Calu3 (cell line): Measurements from ENCODE around the gene SRCAP. TPM values are rescaled to one million over a fixed set of nuclear protein-coding genes. Genes with fewer than 3 reads are reported as not detected.

ENCODE experiments used
- BruUV-seq: library from RNA; stranded (reverse); fragments of 400-500 nt; replicated peaks from 2 replicates; lab custom pipeline; 2021; lab: Mats Ljungman, UMichigan
- CTCF ChIA-PET: fragments of 300-600 bp; sonication (Branson Sonifier 250); formaldehyde crosslinking; loops from one replicate; lab custom pipeline; 2022; ENCODE audit warnings: antibody characterized with exemption; lab: Charles Lee
- DNase-seq: peaks from one replicate; pipeline ENCODE4 v3.0.0; 2022
- H3K27ac Mint-ChIP-seq: one replicate; pipeline ENCODE4 v1.8.0; 2022; ENCODE audit warnings: mixed read lengths; ENCODE audit not compliant: unreplicated experiment
- H3K27me3 Mint-ChIP-seq: one replicate; pipeline ENCODE4 v1.8.0; 2022; ENCODE audit warnings: mixed read lengths; ENCODE audit not compliant: unreplicated experiment
- H3K36me3 Mint-ChIP-seq: one replicate; pipeline ENCODE4 v1.8.0; 2022; ENCODE audit warnings: mild to moderate bottlenecking, moderate library complexity, mixed read lengths; ENCODE audit not compliant: insufficient read depth, unreplicated experiment
- H3K4me1 Mint-ChIP-seq: one replicate; pipeline ENCODE4 v1.8.0; 2022; ENCODE audit warnings: mild to moderate bottlenecking, low read depth, mixed read lengths; ENCODE audit not compliant: unreplicated experiment
- H3K4me3 Mint-ChIP-seq: one replicate; pipeline ENCODE4 v1.8.0; 2022; ENCODE audit warnings: mild to moderate bottlenecking, low read depth, moderate library complexity, mixed read lengths; ENCODE audit not compliant: unreplicated experiment
- H3K9me3 Mint-ChIP-seq: one replicate; pipeline ENCODE4 v1.8.0; 2022; ENCODE audit warnings: low read depth, mixed read lengths; ENCODE audit not compliant: unreplicated experiment
- CTCF ChIP-seq: fragments of 200-600 bp; IDR thresholded peaks from one replicate; pipeline ENCODE4 v1.8.0; 2022; ENCODE audit warnings: antibody characterized with exemption; ENCODE audit not compliant: unreplicated experiment
- intact Hi-C: fragments of 100-400 bp; cut with micrococcal nuclease; formaldehyde crosslinking; loops from one replicate; pipeline ENCODE4 v1.10.0; 2022; ENCODE audit not compliant: unreplicated experiment
- total RNA-seq: library from RNA; stranded (reverse); gene quantifications from 2 replicates; pipeline ENCODE4 v1.2.3, GENCODE V29; 2022

The SRCAP gene
- total RNA-seq, 1 experiment from 2014 or later = 84.6 TPM

- Mint-ChIP-seq H3K36me3 (peaks cover 73% of the 10 kb centered on the region), H3K9me3 (no peaks in the 10 kb centered on the region), H3K4me3 (no peak overlapping the region), H3K27ac (no peak overlapping the region), H3K27me3 (no peaks in the 10 kb centered on the region), H3K4me1 (no peaks in the 10 kb centered on the region)
- DNase-seq = no peak
- BruUV-seq = no TSS peak
- no peak for TF ChIP-seq CTCF
- CTCF ChIA-PET = no interaction called here
- intact Hi-C loops = no loop called here
These were observed 30.1 kb downstream of the SRCAP start for GRCh38 chr16:30728899-30729672.

- Mint-ChIP-seq H3K27ac (no peak overlapping the region), H3K9me3 (no peaks in the 10 kb centered on the region), H3K27me3 (no peaks in the 10 kb centered on the region), H3K4me3 (no peak overlapping the region), H3K36me3 (peaks cover 88% of the 10 kb centered on the region), H3K4me1 (no peaks in the 10 kb centered on the region)
- CTCF ChIA-PET = no interaction called here
- intact Hi-C loops = no loop called here
- no TSS peak for BruUV-seq
- DNase-seq = no peak
- no peak for TF ChIP-seq CTCF
These were observed 32.4 kb downstream of the SRCAP start for GRCh38 chr16:30731411-30731810.

DNA sequence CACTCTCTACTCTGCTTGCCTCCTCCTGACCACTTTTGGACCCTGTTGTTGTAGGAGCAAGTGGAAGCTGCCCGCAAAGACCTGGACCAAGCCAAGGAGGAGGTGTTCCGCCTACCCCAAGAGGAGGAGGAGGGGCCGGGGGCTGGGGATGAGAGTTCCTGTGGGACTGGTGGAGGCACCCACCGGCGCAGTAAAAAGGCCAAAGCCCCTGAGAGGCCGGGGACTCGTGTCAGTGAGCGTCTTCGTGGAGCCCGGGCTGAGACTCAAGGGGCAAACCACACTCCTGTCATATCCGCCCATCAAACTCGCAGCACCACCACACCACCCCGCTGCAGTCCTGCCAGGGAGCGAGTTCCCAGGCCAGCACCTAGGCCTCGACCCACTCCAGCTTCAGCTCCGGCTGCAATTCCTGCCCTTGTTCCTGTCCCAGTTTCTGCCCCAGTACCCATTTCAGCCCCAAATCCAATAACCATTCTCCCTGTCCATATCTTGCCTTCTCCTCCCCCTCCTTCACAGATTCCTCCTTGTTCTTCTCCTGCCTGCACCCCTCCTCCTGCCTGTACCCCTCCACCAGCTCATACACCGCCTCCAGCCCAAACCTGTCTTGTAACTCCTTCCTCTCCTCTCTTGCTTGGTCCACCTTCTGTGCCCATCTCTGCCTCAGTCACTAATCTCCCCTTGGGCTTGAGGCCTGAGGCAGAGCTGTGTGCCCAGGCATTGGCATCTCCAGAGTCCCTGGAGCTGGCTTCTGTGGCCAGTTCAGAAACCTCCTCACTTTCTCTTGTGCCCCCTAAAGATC is 38.2 kb downstream of the SRCAP start:
- Mint-ChIP-seq H3K4me1 (peaks cover 24% of the 10 kb centered on the region), H3K9me3 (no peaks in the 10 kb centered on the region), H3K4me3 (no peak overlapping the region), H3K36me3 (peaks cover 97% of the 10 kb centered on the region), H3K27me3 (no peaks in the 10 kb centered on the region), H3K27ac (peak overlapping the region; percentile 39)
- TF ChIP-seq CTCF = no peak
- BruUV-seq = no TSS peak
- CTCF ChIA-PET = no interaction called here
- no peak for DNase-seq
- intact Hi-C loops = no loop called here

DNA sequence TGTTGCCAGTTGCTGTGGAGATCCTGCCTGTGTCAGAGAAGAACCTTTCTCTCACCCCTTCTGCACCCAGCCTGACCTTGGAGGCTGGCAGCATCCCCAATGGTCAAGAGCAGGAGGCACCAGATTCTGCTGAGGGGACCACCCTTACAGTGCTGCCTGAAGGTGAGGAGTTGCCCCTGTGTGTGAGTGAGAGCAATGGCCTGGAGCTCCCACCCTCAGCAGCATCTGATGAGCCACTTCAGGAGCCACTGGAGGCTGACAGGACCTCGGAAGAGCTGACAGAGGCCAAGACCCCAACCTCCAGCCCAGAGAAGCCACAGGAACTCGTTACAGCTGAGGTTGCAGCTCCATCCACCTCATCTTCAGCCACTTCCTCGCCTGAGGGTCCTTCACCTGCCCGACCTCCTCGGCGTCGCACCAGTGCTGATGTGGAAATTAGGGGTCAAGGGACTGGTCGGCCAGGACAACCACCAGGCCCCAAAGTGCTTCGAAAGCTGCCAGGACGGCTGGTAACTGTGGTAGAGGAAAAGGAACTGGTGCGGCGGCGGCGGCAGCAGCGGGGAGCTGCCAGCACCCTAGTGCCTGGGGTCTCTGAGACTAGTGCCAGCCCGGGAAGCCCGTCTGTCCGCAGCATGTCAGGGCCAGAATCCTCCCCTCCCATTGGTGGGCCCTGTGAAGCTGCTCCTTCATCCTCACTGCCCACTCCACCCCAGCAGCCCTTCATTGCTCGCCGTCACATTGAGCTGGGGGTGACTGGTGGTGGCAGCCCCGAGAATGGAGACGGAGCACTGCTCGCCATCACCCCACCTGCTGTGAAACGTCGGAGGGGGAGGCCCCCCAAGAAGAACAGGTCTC is 39.0 kb downstream of the SRCAP start:
- TF ChIP-seq CTCF = no peak
- no peak overlapping the region for H3K4me3 Mint-ChIP-seq
- CTCF ChIA-PET = no interaction called here
- intact Hi-C loops = no loop called here
- H3K27ac Mint-ChIP-seq = peak overlapping the region; percentile 39
- DNase-seq = no peak
- peaks cover 97% of the 10 kb centered on the region for H3K36me3 Mint-ChIP-seq
- H3K27me3 Mint-ChIP-seq = no peaks in the 10 kb centered on the region
- no peaks in the 10 kb centered on the region for H3K9me3 Mint-ChIP-seq
- peaks cover 28% of the 10 kb centered on the region for H3K4me1 Mint-ChIP-seq
- BruUV-seq = no TSS peak
